ENCODE data around the gene IL1RAPL2.

Gene IL1RAPL2

GRCh38 chrX:105274091-105274490, 708.1 kb downstream of the IL1RAPL2 start:
- no peak for DNase-seq (ENCODE audit: low read depth)

- no peak for DNase-seq (ENCODE audit: low read depth)
Observed at GRCh38 chrX:105277132-105277531, 711.1 kb downstream of the IL1RAPL2 start.

GRCh38 chrX:105282077-105282476, 716.1 kb downstream of the IL1RAPL2 start:
- DNase-seq (ENCODE audit: low read depth) = no peak

GRCh38 chrX:105297041-105297440, 731.0 kb downstream of the IL1RAPL2 start:
- DNase-seq (ENCODE audit: low read depth) = no peak

GRCh38 chrX:105299286-105299685, 733.3 kb downstream of the IL1RAPL2 start:
- no peak for DNase-seq (ENCODE audit: low read depth)

- no peak for DNase-seq (ENCODE audit: low read depth)
Observed at GRCh38 chrX:105302246-105302645, 736.2 kb downstream of the IL1RAPL2 start.

- DNase-seq (ENCODE audit: low read depth) = no peak
Observed at GRCh38 chrX:105307762-105308161, 741.8 kb downstream of the IL1RAPL2 start.

GRCh38 chrX:105313596-105313995, 747.6 kb downstream of the IL1RAPL2 start:
- DNase-seq (ENCODE audit: low read depth) = no peak

GRCh38 chrX:105314458-105314857, 748.5 kb downstream of the IL1RAPL2 start:
- DNase-seq (ENCODE audit: low read depth) = no peak

- no peak for DNase-seq (ENCODE audit: low read depth)
Observed at GRCh38 chrX:105315248-105315647, 749.2 kb downstream of the IL1RAPL2 start.

GRCh38 chrX:105317117-105317516, 751.1 kb downstream of the IL1RAPL2 start:
- no peak for DNase-seq (ENCODE audit: low read depth)

GRCh38 chrX:105323928-105324327, 757.9 kb downstream of the IL1RAPL2 start:
- DNase-seq (ENCODE audit: low read depth) = no peak

- DNase-seq (ENCODE audit: low read depth) = no peak
Observed at GRCh38 chrX:105328773-105329172, 762.8 kb downstream of the IL1RAPL2 start.

GRCh38 chrX:105331244-105331643, 765.2 kb downstream of the IL1RAPL2 start:
- no peak for DNase-seq (ENCODE audit: low read depth)

GRCh38 chrX:105347373-105347772, 781.4 kb downstream of the IL1RAPL2 start:
- no peak for DNase-seq (ENCODE audit: low read depth)

- no peak for DNase-seq (ENCODE audit: low read depth)
Observed at GRCh38 chrX:105349476-105349875, 783.5 kb downstream of the IL1RAPL2 start.

GRCh38 chrX:105375816-105376215, 809.8 kb downstream of the IL1RAPL2 start:
- DNase-seq (ENCODE audit: low read depth) = no peak

GRCh38 chrX:105424729-105425128, 858.7 kb downstream of the IL1RAPL2 start:
- DNase-seq (ENCODE audit: low read depth) = no peak

GRCh38 chrX:105451401-105451800, 885.4 kb downstream of the IL1RAPL2 start:
- DNase-seq (ENCODE audit: low read depth) = no peak

GRCh38 chrX:105458846-105459245, 892.8 kb downstream of the IL1RAPL2 start:
- no peak for DNase-seq (ENCODE audit: low read depth)

- DNase-seq (ENCODE audit: low read depth) = no peak
Observed at GRCh38 chrX:105460376-105460775, 894.4 kb downstream of the IL1RAPL2 start.

- DNase-seq (ENCODE audit: low read depth) = no peak
Observed at GRCh38 chrX:105461016-105461415, 895.0 kb downstream of the IL1RAPL2 start.

GRCh38 chrX:105462186-105462585, 896.2 kb downstream of the IL1RAPL2 start:
- DNase-seq (ENCODE audit: low read depth) = no peak

- no peak for DNase-seq (ENCODE audit: low read depth)
Observed at GRCh38 chrX:105463473-105463872, 897.5 kb downstream of the IL1RAPL2 start.

- no peak for DNase-seq (ENCODE audit: low read depth)
Observed at GRCh38 chrX:105464618-105465017, 898.6 kb downstream of the IL1RAPL2 start.

All from activated T-cell treated with anti-CD3 and anti-CD28 coated beads for 1 hour (primary cell).